SK-N-MC (cell line): Measurements from ENCODE around the gene SHB.

Experiments
- EZH2 ChIP-seq: fragments of 200-600 bp; sonication (generic); IDR thresholded peaks from one replicate; pipeline ENCODE4 v1.6.1; 2017; ENCODE audit warnings: antibody characterized with exemption
- FOXP2 ChIP-seq: optimal IDR thresholded peaks from 2 replicates; pipeline ENCODE3; 2011; ENCODE audit warnings: mild to moderate bottlenecking, moderate library complexity; ENCODE audit not compliant: insufficient read depth; ENCODE audit errors: extremely low read length, control extremely low read depth
- POLR2AphosphoS5 ChIP-seq: IDR thresholded peaks from 2 replicates; pipeline ENCODE4 v1.6.1; 2012; ENCODE audit warnings: mild to moderate bottlenecking, low read depth, low read length, borderline replicate concordance

- TF ChIP-seq POLR2AphosphoS5, result no peak
- no peak for TF ChIP-seq EZH2
- no peak for TF ChIP-seq FOXP2
These were observed 109.1 kb downstream of the SHB start for GRCh38 chr9:37959976-37960375.
